ENCODE measurements around the gene LOXHD1. TPM values are rescaled to one million over a fixed set of nuclear protein-coding genes. Genes with fewer than 3 reads are reported as not detected.
A peak's percentile ranks its signal among the peaks of the same experiment; 100 is the strongest.

The LOXHD1 gene
- total RNA-seq, 1 donor from 2014 or later, result 0.23 TPM

- peaks cover 3% of the 10 kb centered on the region for H3K36me3 Mint-ChIP-seq (ENCODE audit: low read depth, unreplicated experiment)
- no peaks in the 10 kb centered on the region for H3K9me3 Mint-ChIP-seq (ENCODE audit: unreplicated experiment)
- H3K4me1 Mint-ChIP-seq (ENCODE audit: unreplicated experiment), result no peaks in the 10 kb centered on the region
- no peak overlapping the region for H3K27ac Mint-ChIP-seq (ENCODE audit: unreplicated experiment)
- H3K27me3 Mint-ChIP-seq (ENCODE audit: unreplicated experiment), result peaks cover 1% of the 10 kb centered on the region
- DNase-seq (ENCODE audit: low spot score), result no peak
- H3K4me3 Mint-ChIP-seq (ENCODE audit: unreplicated experiment), result no peak overlapping the region
- TF ChIP-seq CTCF (IDR thresholded peaks at IDR 0.05; ENCODE audit: unreplicated experiment), result no peak
Observed at GRCh38 chr18:46516555-46516954, 140.5 kb downstream of the LOXHD1 start.

GRCh38 chr18:46510386-46510785, 146.6 kb downstream of the LOXHD1 start:
- Mint-ChIP-seq H3K4me1 (ENCODE audit: unreplicated experiment) (no peaks in the 10 kb centered on the region), H3K27ac (ENCODE audit: unreplicated experiment) (no peak overlapping the region), H3K9me3 (ENCODE audit: unreplicated experiment) (no peaks in the 10 kb centered on the region), H3K36me3 (ENCODE audit: low read depth, unreplicated experiment) (peaks cover 3% of the 10 kb centered on the region), H3K4me3 (ENCODE audit: unreplicated experiment) (no peak overlapping the region), H3K27me3 (ENCODE audit: unreplicated experiment) (no peaks in the 10 kb centered on the region)
- no peak for TF ChIP-seq CTCF (IDR thresholded peaks at IDR 0.05; ENCODE audit: unreplicated experiment)
- no peak for DNase-seq (ENCODE audit: low spot score)

- H3K27ac Mint-ChIP-seq (ENCODE audit: unreplicated experiment), result no peak overlapping the region
- TF ChIP-seq CTCF (IDR thresholded peaks at IDR 0.05; ENCODE audit: unreplicated experiment), result no peak
- peaks cover 3% of the 10 kb centered on the region for H3K36me3 Mint-ChIP-seq (ENCODE audit: low read depth, unreplicated experiment)
- H3K9me3 Mint-ChIP-seq (ENCODE audit: unreplicated experiment), result no peaks in the 10 kb centered on the region
- no peak overlapping the region for H3K4me3 Mint-ChIP-seq (ENCODE audit: unreplicated experiment)
- peaks cover 1% of the 10 kb centered on the region for H3K27me3 Mint-ChIP-seq (ENCODE audit: unreplicated experiment)
- DNase-seq (ENCODE audit: low spot score), result no peak
- no peaks in the 10 kb centered on the region for H3K4me1 Mint-ChIP-seq (ENCODE audit: unreplicated experiment)
Observed at GRCh38 chr18:46509530-46509929, 147.5 kb downstream of the LOXHD1 start.

GRCh38 chr18:46506974-46507586, 149.9 kb downstream of the LOXHD1 start:
- no peak overlapping the region for H3K27ac Mint-ChIP-seq (ENCODE audit: unreplicated experiment)
- no peak for DNase-seq (ENCODE audit: low spot score)
- TF ChIP-seq CTCF (IDR thresholded peaks at IDR 0.05; ENCODE audit: unreplicated experiment), result no peak
- no peaks in the 10 kb centered on the region for H3K4me1 Mint-ChIP-seq (ENCODE audit: unreplicated experiment)
- H3K27me3 Mint-ChIP-seq (ENCODE audit: unreplicated experiment), result peaks cover 5% of the 10 kb centered on the region
- H3K4me3 Mint-ChIP-seq (ENCODE audit: unreplicated experiment), result no peak overlapping the region
- no peaks in the 10 kb centered on the region for H3K36me3 Mint-ChIP-seq (ENCODE audit: low read depth, unreplicated experiment)
- H3K9me3 Mint-ChIP-seq (ENCODE audit: unreplicated experiment), result no peaks in the 10 kb centered on the region

- no peak overlapping the region for H3K27ac Mint-ChIP-seq (ENCODE audit: unreplicated experiment)
- H3K27me3 Mint-ChIP-seq (ENCODE audit: unreplicated experiment), result peaks cover 5% of the 10 kb centered on the region
- H3K9me3 Mint-ChIP-seq (ENCODE audit: unreplicated experiment), result no peaks in the 10 kb centered on the region
- TF ChIP-seq CTCF (IDR thresholded peaks at IDR 0.05; ENCODE audit: unreplicated experiment), result no peak
- peak; percentile 55 for DNase-seq (ENCODE audit: low spot score)
- H3K4me1 Mint-ChIP-seq (ENCODE audit: unreplicated experiment), result no peaks in the 10 kb centered on the region
- no peaks in the 10 kb centered on the region for H3K36me3 Mint-ChIP-seq (ENCODE audit: low read depth, unreplicated experiment)
- H3K4me3 Mint-ChIP-seq (ENCODE audit: unreplicated experiment), result no peak overlapping the region
Observed at GRCh38 chr18:46502444-46502843, 154.6 kb downstream of the LOXHD1 start.
